OCI-LY1 (cell line): ENCODE results near the gene CSNK1E.

Experiments
- H2AFZ ChIP-seq: fragments of 200-600 bp; sonication (generic), shearing (Covaris generic); 2 replicates; pipeline ENCODE4 v1.6.0; 2014; ENCODE audit warnings: antibody characterized with exemption, mild to moderate bottlenecking, low read length
- H3F3A ChIP-seq: fragments of 200-600 bp; sonication (generic), shearing (Covaris generic); 2 replicates; pipeline ENCODE4 v1.6.0; 2014; ENCODE audit warnings: mild to moderate bottlenecking, antibody characterized with exemption, low read length, moderate library complexity; ENCODE audit not compliant: insufficient read depth
- H3K27ac ChIP-seq: fragments of 200-600 bp; sonication (generic); 2 replicates; pipeline ENCODE4 v1.5.1; 2014; ENCODE audit warnings: low read length, mixed run types, mild to moderate bottlenecking, low read depth; ENCODE audit not compliant: poor library complexity, severe bottlenecking
- H3K27me3 ChIP-seq: fragments of 200-600 bp; sonication (generic); 2 replicates; pipeline ENCODE4 v1.6.0; 2014; ENCODE audit warnings: antibody characterized with exemption, mild to moderate bottlenecking, low read length, moderate library complexity; ENCODE audit not compliant: insufficient read depth
- H3K36me3 ChIP-seq: fragments of 200-600 bp; sonication (generic); 2 replicates; pipeline ENCODE4 v1.6.1; 2014; ENCODE audit warnings: mild to moderate bottlenecking, antibody characterized with exemption, low read length, moderate library complexity, mixed read lengths; ENCODE audit not compliant: insufficient read depth
- H3K4me1 ChIP-seq: fragments of 200-600 bp; sonication (generic); 2 replicates; pipeline ENCODE4 v1.5.1; 2014; ENCODE audit warnings: mild to moderate bottlenecking, low read length, moderate library complexity; ENCODE audit not compliant: insufficient read depth, severe bottlenecking
- H3K4me2 ChIP-seq: fragments of 200-600 bp; sonication (generic), shearing (Covaris generic); 2 replicates; pipeline ENCODE4 v1.6.1; 2014; ENCODE audit warnings: low read length
- H3K4me3 ChIP-seq: fragments of 200-600 bp; sonication (generic); 2 replicates; pipeline ENCODE4 v1.5.1; 2014; ENCODE audit warnings: low read length, low read depth, mild to moderate bottlenecking, mixed read lengths; ENCODE audit not compliant: poor library complexity, severe bottlenecking
- H3K79me2 ChIP-seq: fragments of 200-600 bp; shearing (Covaris generic); 2 replicates; pipeline ENCODE4 v1.6.1; 2016; ENCODE audit warnings: mixed run types, low read length, mixed read lengths; ENCODE audit not compliant: insufficient read depth
- H3K9ac ChIP-seq: fragments of 200-600 bp; sonication (generic), shearing (Covaris generic); 2 replicates; pipeline ENCODE4 v1.6.1; 2014; ENCODE audit warnings: mild to moderate bottlenecking, low read length, mixed read lengths
- H3K9me2 ChIP-seq: fragments of 200-600 bp; sonication (generic), shearing (Covaris generic); 2 replicates; pipeline ENCODE4 v1.6.1; 2014; ENCODE audit warnings: low read depth, mild to moderate bottlenecking, low read length, mixed read lengths
- H3K9me3 ChIP-seq: fragments of 200-600 bp; shearing (Covaris generic); 2 replicates; pipeline ENCODE4 v1.6.1; 2014; ENCODE audit warnings: low read length, mixed read lengths
- H4K20me1 ChIP-seq: fragments of 200-600 bp; sonication (generic), shearing (Covaris generic); 2 replicates; pipeline ENCODE4 v1.6.0; 2016; ENCODE audit warnings: mild to moderate bottlenecking, low read length; ENCODE audit not compliant: insufficient read depth
- CTCF ChIP-seq: fragments of 200-600 bp; sonication (generic), shearing (Covaris generic); IDR thresholded peaks from 2 replicates; pipeline ENCODE4 v1.5.1; 2017; ENCODE audit warnings: mild to moderate bottlenecking, antibody characterized with exemption, low read length, moderate library complexity, mixed read lengths
- EZH2 ChIP-seq: fragments of 200-600 bp; sonication (generic), shearing (Covaris generic); IDR thresholded peaks from 2 replicates; pipeline ENCODE4 v1.8.0; 2017; ENCODE audit warnings: borderline replicate concordance, mixed run types, mild to moderate bottlenecking, antibody characterized with exemption, low read length, moderate library complexity, mixed read lengths

Gene CSNK1E

GRCh38 chr22:38244106-38244505 is 73.1 kb downstream of the CSNK1E start:
- H3K36me3 ChIP-seq, result no peaks in the 10 kb centered on the region
- no peak overlapping the region for H3K9ac ChIP-seq
- H3K27me3 ChIP-seq, result no peaks in the 10 kb centered on the region; the same call in 1 of the 2 replicates
- H3K79me2 ChIP-seq, result no peaks in the 10 kb centered on the region
- H3K4me3 ChIP-seq, result no peak overlapping the region
- no peaks in the 10 kb centered on the region for H3F3A ChIP-seq
- H3K4me1 ChIP-seq, result no peaks in the 10 kb centered on the region
- H3K27ac ChIP-seq, result no peak overlapping the region
- no peak overlapping the region for H3K4me2 ChIP-seq
- H3K9me3 ChIP-seq, result no peaks in the 10 kb centered on the region
- H3K9me2 ChIP-seq, result no peaks in the 10 kb centered on the region
- TF ChIP-seq EZH2, result no peak
- no peaks in the 10 kb centered on the region for H4K20me1 ChIP-seq
- H2AFZ ChIP-seq, result no peak overlapping the region

GRCh38 chr22:38243007-38243765 is 74.0 kb downstream of the CSNK1E start:
- no peaks in the 10 kb centered on the region for H4K20me1 ChIP-seq
- H3K36me3 ChIP-seq, result no peaks in the 10 kb centered on the region
- TF ChIP-seq EZH2 (no peak), CTCF (no peak)

GRCh38 chr22:38240734-38241252 is 76.4 kb downstream of the CSNK1E start:
- Histone ChIP-seq H2AFZ (no peak overlapping the region), H3K9me2 (no peaks in the 10 kb centered on the region), H3K27ac (no peak overlapping the region), H3K4me3 (no peak overlapping the region), H3K4me1 (no peaks in the 10 kb centered on the region), H3K79me2 (no peaks in the 10 kb centered on the region), H3K4me2 (no peak overlapping the region), H3K36me3 (no peaks in the 10 kb centered on the region), H3K9me3 (no peaks in the 10 kb centered on the region), H4K20me1 (no peaks in the 10 kb centered on the region), H3K9ac (no peak overlapping the region), H3K27me3 (no peaks in the 10 kb centered on the region), H3F3A (no peaks in the 10 kb centered on the region)
- TF ChIP-seq EZH2 (no peak), CTCF (no peak)

More at GRCh38 chr22:38243007-38243765, 74.0 kb downstream of the CSNK1E start:
- Histone ChIP-seq H3K4me1 (no peaks in the 10 kb centered on the region), H3K27me3 (no peaks in the 10 kb centered on the region), H3K4me2 (no peak overlapping the region), H2AFZ (no peak overlapping the region), H3K9me3 (no peaks in the 10 kb centered on the region), H3K9ac (no peak overlapping the region), H3K79me2 (no peaks in the 10 kb centered on the region), H3F3A (no peaks in the 10 kb centered on the region), H3K4me3 (no peak overlapping the region), H3K27ac (no peak overlapping the region), H3K9me2 (no peaks in the 10 kb centered on the region)
